ENCODE measurements around the gene BOLA2B.
"Not testable (repeated sequence)": the region's sequence is repeated elsewhere in the genome, so short reads cannot be mapped to it uniquely, and the experiment has no call there.

Gene BOLA2B

DNA sequence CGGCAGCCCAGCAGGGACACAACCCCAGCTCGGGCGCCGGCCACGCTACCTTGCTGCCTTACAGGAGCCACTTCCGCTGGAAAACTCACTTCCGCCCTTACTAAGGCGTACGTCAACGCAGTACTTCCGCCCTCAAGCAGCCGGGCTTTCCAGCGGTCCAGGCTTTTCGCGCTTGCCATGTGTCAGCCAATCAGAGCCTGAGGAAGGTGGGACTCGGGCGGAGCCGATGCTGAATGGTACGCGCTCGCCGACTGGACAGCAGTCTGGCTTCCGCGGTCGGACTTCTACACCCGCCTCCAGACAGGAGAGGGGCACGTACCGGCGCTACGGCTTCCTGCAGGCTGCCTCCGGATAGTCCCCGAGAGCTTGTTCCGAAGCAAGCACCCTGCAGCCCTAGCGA, at the start of gene BOLA2B, which contains the start of gene SLX1A:
BOLA2B (minus strand) TSS at position 52 of the 400 bp plus-strand sequence. CDS start 71 bp downstream, outside the sequence.
SLX1A (plus strand) TSS at position 261 of the 400 bp plus-strand sequence. CDS start 210 bp downstream, outside the sequence.
- FAIRE-seq, result peak; percentile 98

- FAIRE-seq, result not testable (repeated sequence)
Measured at GRCh38 chr16:30217082-30217481, 23.6 kb upstream of the BOLA2B start.

DNA sequence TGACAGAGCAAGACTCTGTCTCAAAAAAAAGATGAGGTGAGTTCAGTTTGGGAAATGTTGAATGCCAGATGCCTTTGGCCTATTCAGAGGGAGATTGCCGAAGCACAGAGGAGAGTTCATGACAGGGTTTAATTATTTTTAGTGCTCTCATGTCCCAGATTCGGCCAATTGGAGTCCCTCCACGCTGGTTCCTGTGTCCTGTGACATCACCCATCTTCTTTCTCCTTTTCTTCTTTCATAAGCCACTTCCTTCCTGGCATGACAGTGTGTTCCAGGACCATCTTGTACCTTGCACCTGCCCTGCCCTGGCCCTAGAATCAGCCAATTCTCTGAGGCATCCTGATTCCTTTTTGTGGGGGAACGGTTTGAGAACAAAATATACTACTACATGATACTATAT, 17.9 kb upstream of the BOLA2B start:
- not testable (repeated sequence) for FAIRE-seq

DNA sequence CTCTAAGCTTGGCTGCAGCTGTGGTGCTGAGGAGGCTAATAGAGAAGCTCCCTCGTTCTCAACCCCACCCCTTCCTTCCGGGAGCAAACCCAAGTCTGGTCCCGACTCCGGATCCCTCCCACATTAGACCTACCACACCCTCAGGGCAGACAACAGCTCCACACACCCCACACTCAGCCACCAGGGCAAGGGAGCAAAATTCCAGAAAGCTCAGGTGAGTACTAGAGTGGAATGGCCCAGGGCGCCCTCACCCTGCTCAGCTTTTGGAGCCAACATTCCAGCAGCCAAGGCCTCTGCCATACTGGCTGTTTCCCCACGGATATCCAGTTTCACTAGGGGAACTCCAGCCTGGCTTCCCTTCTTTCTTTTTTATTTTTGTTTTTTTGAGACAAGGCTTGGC, 15.6 kb upstream of the BOLA2B start:
- FAIRE-seq, result not testable (repeated sequence)

DNA sequence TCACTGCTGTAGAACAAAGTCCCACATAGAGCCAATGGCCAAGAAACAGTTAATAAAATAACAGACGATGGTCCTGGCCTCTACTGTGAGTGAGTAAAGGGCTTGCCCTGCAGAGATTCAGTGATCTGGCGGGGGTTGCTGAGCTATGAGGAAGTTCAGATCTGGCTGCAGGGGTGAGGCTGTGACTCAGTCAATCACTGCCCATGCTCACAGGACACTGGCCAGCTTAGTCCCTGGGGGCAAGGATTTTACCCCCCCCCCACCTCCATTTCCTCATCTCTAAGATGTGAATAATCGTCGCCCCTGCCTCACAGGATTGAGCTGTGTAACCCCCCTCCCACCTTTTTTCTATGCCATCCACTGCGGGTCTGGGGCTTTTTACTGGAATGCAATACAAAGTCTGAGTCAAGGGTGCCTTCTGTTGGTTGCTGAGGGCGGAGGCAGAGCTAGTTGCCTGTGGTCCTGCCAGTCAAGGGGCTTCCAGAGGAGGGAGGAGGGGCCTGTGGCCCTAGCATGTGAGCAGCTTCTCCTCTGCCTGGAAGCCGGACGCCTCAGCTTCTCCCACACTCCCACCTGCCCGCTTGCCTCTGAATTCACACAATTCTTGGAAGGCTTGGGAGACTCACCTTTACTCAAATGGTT, 13.7 kb upstream of the BOLA2B start:
- FAIRE-seq, result not testable (repeated sequence)

GRCh38 chr16:30206252-30206651, 12.8 kb upstream of the BOLA2B start:
- FAIRE-seq, result not testable (repeated sequence)

- FAIRE-seq, result not testable (repeated sequence)
Measured at GRCh38 chr16:30205541-30206236, 12.2 kb upstream of the BOLA2B start.

DNA sequence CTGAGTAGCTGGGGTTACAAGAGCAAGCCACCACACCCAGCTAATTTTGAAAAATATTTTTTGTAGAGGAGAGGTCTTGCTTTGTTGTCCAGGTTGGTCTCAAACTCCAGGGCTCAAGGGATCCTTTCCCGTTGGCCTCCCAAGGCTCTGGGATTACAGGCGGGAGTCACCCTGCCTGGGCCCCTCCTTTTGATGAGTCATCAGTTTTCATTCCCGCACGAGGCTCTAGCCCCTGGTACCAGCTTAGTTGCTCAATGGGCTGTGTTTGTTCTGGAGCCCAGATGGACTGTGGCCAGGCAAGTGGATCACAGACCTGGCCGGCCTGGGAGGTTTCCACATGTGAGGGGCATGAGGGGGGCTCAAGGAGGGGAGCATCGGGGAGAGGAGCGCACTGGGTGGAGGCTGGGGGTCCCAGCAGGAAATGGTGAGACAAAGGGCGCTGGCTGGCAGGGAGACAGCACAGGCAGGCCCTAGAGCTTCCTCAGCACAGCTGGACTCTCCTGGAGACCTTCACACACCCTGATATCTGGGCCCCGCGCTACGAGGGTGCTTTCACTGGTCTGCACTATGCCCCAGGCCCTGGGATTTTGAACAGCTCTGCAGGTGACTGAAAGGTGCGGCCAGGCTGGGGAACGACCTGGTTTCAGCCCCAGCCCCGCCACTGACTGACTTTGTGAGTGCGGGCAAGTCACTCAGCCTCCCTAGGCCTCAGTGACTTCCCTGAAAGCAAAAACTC, 6.3 kb upstream of the BOLA2B start:
- FAIRE-seq, result not testable (repeated sequence)

- FAIRE-seq, result not testable (repeated sequence)
Measured at GRCh38 chr16:30199049-30199448, 5.6 kb upstream of the BOLA2B start, which contains the start of gene SULT1A3. TSS of gene SULT1A3 (plus strand) at chr16:30199255. CDS start at chr16:30200729, 1,474 bp downstream.

- not testable (repeated sequence) for FAIRE-seq
Measured at GRCh38 chr16:30197001-30197400, 3.5 kb upstream of the BOLA2B start.

GRCh38 chr16:30194172-30194925, 883 bp upstream of the BOLA2B start:
- peak; percentile 49 for FAIRE-seq

GRCh38 chr16:30193098-30193497, 368 bp downstream of the BOLA2B start:
- FAIRE-seq, result not testable (repeated sequence)

DNA sequence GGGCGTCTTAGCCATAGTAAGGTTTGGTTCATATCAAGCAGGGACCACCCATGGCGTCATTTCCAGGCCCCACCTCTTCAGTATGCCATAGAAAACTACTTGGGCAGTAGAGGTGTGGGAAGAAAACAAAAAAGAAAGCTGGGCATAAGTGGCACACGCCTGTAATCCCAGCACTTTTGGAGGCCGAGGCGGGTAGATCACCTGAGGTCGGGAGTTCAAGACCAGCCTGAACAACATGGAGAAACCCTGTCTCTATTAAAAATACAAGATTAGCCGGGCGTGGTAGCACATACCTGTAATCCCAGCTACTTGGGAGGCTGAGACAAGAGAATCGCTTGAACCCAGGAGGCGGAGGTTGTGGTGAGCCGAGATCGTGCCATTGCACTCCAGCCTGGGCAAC, 2.3 kb downstream of the BOLA2B start:
- not testable (repeated sequence) for FAIRE-seq

- no peak for FAIRE-seq
Measured at GRCh38 chr16:30187971-30188561, 5.4 kb downstream of the BOLA2B start.

GRCh38 chr16:30187556-30187865, 6.0 kb downstream of the BOLA2B start:
- FAIRE-seq, result no peak

- no peak for FAIRE-seq
Measured at GRCh38 chr16:30186782-30187555, 6.5 kb downstream of the BOLA2B start.

GRCh38 chr16:30186444-30186781, 7.1 kb downstream of the BOLA2B start:
- no peak for FAIRE-seq

DNA sequence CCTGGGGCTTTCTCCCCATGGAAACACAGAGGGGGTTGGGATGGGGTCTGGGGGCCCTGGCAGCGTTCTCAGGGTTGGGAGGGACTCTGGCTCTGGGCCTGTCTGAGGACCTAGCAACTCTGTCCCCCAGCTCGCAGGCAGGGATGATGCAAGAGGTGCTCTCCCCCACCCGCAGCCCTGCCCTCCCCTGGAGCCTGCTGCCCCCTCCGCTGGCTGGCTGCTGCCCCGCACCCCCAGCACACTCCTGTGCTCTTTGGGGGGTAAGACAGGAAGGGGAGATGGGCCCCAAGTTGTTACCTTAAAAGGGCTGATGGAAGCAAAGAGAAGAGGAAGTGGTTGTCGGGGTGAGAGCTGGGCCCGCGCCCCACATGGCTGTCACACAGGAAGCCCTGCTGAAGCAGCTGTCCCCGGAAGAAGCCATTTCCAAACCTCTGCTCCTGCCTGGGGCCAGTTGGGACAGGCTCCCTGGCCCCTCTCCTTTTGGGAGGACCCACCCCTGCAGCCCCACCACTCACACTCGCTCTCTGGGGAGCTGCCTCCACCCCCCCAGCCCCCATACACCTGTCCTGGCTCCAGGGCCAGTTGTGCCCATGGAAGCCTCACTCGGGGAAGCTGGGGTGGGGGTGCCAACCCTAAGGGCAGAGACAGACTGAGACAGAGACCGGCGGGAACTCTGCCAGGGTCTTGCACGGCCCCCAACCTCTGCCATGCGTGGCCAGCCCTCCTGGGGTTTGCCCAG, 7.6 kb downstream of the BOLA2B start:
- no peak for FAIRE-seq

DNA sequence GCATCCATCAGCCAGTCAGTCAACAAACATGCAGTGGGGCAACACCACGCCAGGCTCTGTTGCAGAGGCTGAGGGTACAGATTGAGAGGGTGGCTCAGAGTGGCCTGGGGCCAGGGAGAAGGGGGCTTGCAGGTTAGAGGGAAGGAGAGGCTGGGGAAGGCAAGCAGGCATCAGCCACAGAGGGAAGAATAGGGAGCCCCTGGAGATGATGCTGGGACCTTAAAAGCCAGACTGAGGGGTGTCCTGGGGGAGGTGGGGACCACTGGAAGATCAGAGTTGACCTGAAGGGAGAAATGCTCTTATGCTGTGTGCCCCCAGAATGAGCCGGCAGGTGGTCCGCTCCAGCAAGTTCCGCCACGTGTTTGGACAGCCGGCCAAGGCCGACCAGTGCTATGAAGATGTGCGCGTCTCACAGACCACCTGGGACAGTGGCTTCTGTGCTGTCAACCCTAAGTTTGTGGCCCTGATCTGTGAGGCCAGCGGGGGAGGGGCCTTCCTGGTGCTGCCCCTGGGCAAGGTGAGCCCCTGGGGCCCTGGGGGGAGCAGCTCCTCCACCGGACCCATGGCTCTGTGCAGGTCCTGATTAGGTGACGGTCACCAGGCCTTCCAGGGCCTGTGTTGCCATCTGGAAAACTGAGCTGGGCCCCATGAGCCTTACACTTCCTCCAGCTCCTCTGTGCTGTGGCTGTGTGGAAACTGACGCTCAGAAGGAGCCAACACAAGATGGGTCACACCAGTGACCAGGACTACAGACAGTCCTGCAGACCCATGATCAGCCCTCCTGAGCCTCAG, 8.4 kb downstream of the BOLA2B start:
- no peak for FAIRE-seq

Measured in A204.1 (cell line).